T-helper 2 cell treated with Interferon-gamma antibody and Interleukin-4, amounts not matched to agents 5 μg/mL and 100 μg/mL, for 36 hours (primary cell): ENCODE results near the gene RRAS.

Experiments used
- DNase-seq: peaks from one replicate; pipeline ENCODE4 v3.0.0; 2021; ENCODE audit warnings: low spot score
- H3K27ac Mint-ChIP-seq: one replicate; pipeline ENCODE4 v1.8.0; 2021; ENCODE audit warnings: mild to moderate bottlenecking, mixed read lengths
- H3K27me3 Mint-ChIP-seq: one replicate; pipeline ENCODE4 v1.8.0; 2021; ENCODE audit warnings: low read depth, mixed read lengths
- H3K36me3 Mint-ChIP-seq: one replicate; pipeline ENCODE4 v1.8.0; 2021; ENCODE audit warnings: low read depth, mixed read lengths
- H3K4me1 Mint-ChIP-seq: one replicate; pipeline ENCODE4 v1.8.0; 2021; ENCODE audit warnings: low read depth, mixed read lengths
- H3K4me3 Mint-ChIP-seq: one replicate; pipeline ENCODE4 v1.8.0; 2022; ENCODE audit warnings: mild to moderate bottlenecking, moderate library complexity, mixed read lengths
- H3K9me3 Mint-ChIP-seq: one replicate; pipeline ENCODE4 v1.8.0; 2021; ENCODE audit warnings: mixed read lengths

The RRAS gene

DNA sequence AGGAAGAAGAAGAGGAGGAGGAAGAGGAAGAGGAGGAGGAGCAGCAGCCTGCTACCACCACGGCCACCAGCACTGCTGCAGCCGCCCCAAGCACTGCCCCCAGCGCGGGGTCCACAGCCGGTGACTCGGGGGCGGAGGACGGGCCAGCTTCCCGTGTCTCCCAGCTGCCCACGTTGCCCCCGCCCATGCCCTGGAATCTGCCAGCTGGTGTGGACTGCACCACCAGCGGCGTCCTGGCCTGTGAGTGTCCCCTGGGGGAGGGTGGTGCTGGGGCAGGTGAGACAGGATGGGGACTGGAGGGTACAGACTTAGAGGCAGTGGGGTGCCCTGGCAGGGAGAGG, 13.5 kb upstream of the RRAS start:
- peaks cover 3% of the 10 kb centered on the region for H3K4me1 Mint-ChIP-seq
- no peak for DNase-seq
- peaks cover 40% of the 10 kb centered on the region for H3K36me3 Mint-ChIP-seq
- no peaks in the 10 kb centered on the region for H3K9me3 Mint-ChIP-seq
- no peak overlapping the region for H3K27ac Mint-ChIP-seq
- no peaks in the 10 kb centered on the region for H3K27me3 Mint-ChIP-seq
- no peak overlapping the region for H3K4me3 Mint-ChIP-seq

DNA sequence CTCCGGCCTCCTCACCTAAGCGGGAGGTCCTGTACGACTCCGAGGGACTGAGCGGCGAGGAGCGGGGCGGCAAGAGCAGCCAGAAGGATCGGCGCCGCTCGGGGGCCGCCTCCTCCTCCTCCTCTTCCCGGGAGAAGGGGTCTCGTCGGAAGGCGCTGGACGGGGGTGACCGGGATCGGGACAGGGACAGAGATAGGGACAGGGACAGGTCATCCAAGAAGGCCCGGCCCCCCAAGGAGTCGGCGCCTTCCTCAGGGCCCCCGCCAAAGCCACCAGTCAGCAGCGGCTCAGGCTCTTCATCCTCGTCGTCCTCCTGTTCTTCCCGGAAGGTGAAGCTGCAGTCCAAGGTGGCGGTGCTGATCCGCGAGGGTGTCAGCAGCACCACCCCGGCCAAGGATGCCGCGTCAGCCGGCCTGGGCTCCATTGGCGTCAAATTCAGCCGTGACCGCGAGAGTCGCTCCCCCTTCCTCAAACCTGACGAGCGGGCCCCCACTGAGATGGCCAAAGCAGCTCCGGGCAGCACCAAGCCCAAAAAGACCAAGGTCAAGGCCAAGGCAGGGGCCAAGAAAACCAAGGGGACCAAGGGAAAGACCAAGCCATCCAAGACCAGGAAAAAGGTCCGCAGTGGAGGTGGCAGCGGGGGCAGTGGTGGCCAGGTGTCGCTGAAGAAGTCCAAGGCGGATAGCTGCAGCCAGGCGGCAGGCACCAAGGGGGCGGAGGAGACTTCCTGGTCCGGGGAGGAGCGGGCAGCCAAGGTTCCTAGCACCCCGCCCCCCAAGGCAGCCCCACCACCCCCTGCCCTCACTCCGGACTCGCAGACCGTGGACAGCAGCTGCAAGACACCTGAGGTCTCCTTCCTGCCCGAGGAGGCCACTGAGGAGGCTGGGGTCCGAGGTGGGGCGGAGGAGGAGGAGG, 12.9 kb upstream of the RRAS start:
- Mint-ChIP-seq H3K36me3 (peaks cover 40% of the 10 kb centered on the region), H3K4me3 (no peak overlapping the region), H3K27ac (no peak overlapping the region), H3K9me3 (no peaks in the 10 kb centered on the region), H3K27me3 (no peaks in the 10 kb centered on the region), H3K4me1 (peaks cover 3% of the 10 kb centered on the region)
- DNase-seq, result no peak

DNA sequence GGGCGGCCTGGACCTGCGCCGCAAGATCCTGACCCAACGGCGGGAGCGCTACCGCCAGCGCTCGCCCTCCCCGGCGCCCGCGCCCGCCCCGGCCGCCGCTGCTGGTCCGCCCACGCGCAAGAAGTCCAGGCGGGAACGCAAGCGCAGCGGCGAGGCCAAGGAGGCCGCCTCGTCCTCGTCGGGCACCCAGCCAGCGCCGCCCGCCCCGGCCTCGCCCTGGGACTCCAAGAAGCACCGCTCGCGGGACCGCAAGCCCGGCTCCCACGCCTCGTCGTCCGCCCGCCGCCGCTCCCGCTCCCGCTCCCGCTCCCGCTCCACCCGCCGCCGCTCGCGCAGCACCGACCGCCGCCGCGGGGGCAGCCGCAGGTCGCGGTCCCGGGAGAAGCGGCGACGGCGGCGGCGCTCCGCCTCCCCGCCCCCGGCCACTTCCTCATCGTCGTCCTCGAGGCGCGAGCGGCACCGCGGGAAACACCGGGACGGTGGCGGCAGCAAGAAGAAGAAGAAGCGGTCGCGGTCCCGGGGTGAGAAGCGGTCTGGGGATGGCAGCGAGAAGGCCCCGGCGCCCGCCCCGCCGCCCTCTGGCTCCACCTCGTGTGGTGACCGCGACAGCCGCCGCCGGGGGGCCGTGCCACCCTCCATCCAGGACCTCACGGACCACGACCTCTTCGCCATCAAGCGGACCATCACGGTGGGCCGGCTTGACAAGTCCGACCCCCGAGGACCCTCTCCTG, 12.0 kb upstream of the RRAS start:
- Mint-ChIP-seq H3K4me1 (peaks cover 3% of the 10 kb centered on the region), H3K27ac (no peak overlapping the region), H3K36me3 (peaks cover 36% of the 10 kb centered on the region), H3K4me3 (no peak overlapping the region), H3K9me3 (no peaks in the 10 kb centered on the region), H3K27me3 (no peaks in the 10 kb centered on the region)
- DNase-seq, result no peak

DNA sequence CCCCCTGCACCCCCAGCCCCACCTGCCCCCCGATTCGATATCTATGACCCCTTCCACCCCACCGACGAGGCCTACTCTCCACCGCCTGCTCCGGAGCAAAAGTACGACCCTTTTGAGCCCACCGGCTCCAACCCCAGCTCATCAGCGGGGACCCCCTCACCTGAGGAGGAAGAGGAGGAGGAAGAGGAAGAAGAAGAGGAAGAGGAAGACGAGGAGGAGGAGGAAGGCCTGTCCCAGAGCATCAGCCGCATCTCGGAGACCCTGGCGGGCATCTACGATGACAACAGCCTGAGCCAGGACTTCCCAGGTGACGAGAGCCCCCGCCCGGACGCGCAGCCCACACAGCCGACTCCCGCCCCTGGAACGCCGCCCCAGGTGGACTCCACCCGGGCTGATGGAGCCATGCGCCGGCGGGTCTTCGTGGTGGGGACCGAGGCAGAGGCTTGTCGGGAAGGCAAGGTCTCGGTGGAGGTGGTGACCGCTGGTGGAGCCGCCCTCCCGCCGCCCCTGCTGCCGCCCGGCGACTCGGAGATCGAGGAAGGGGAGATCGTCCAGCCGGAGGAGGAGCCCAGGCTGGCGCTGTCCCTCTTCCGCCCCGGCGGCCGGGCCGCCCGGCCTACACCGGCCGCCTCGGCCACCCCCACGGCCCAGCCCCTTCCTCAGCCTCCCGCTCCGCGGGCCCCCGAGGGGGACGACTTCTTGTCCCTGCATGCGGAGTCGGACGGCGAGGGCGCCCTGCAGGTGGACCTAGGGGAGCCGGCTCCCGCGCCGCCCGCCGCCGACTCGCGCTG, 11.3 kb upstream of the RRAS start:
- DNase-seq, result no peak
- Mint-ChIP-seq H3K9me3 (no peaks in the 10 kb centered on the region), H3K27ac (no peak overlapping the region), H3K4me3 (no peak overlapping the region), H3K27me3 (no peaks in the 10 kb centered on the region), H3K36me3 (peaks cover 34% of the 10 kb centered on the region), H3K4me1 (peaks cover 3% of the 10 kb centered on the region)

DNA sequence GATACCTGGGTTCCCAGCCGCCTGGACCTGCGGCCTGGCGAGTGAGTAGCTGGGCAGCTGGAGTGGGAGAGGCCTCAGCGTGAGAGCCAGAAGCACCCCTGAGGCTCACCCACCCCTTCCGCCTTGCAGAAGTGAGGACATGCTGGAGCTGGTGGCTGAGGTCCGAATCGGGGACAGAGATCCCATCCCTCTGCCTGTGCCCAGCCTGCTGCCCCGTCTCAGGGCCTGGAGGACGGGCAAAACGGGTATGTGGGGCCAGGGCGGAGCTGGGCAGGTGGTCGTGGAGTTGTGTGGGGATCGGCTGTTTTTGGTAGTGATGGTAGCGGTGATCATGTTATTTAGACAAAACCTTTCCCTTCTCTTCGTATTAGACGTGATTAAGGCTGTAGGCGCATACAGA, 6.6 kb upstream of the RRAS start:
- no peak overlapping the region for H3K27ac Mint-ChIP-seq
- no peaks in the 10 kb centered on the region for H3K27me3 Mint-ChIP-seq
- H3K4me1 Mint-ChIP-seq, result peaks cover 20% of the 10 kb centered on the region
- DNase-seq, result no peak
- peaks cover 24% of the 10 kb centered on the region for H3K36me3 Mint-ChIP-seq
- H3K9me3 Mint-ChIP-seq, result no peaks in the 10 kb centered on the region
- H3K4me3 Mint-ChIP-seq, result no peak overlapping the region

DNA sequence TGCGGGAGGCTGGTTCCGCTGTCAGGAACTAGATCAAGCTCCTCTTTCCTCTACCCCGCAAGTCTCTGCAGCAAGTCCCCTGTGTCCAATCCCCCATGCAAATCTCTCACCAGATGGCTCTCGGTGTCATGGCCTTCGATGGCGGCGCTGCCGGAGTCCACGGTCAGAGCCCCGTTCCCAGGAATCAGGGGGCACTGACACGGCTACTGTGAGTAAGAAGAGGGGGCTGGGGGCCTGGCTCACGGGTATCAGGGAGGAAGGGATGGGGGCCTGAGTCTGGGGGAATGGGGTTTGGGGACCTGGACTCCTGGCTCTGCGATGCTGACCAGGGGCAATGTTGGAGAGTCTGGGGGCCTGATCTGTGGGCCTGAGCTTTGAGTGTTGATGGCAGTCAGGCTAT, 6.1 kb upstream of the RRAS start:
- DNase-seq, result no peak
- Mint-ChIP-seq H3K4me1 (peaks cover 21% of the 10 kb centered on the region), H3K27ac (no peak overlapping the region), H3K36me3 (peaks cover 24% of the 10 kb centered on the region), H3K27me3 (no peaks in the 10 kb centered on the region), H3K9me3 (no peaks in the 10 kb centered on the region), H3K4me3 (no peak overlapping the region)

DNA sequence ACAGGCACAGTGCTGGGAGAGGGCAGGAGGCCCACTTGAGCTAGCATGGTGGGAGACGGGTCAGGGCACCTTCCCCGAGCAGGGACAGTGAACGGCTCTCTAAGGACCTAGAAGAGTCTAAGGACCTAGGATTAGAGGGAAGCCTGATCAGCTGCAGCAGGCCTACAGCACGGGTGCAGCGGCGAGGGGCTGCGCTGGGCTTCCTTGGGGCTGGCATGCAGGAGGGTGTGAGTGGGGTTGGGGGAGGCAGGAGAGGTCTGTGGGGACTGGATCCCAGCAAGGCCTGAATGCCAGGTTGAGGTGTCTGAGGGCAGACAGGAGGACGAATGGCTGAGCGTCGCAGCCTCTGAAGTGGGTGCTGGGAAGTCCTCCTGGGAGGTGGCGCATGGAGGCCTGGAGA, 5.6 kb upstream of the RRAS start:
- Mint-ChIP-seq H3K9me3 (no peaks in the 10 kb centered on the region), H3K36me3 (peaks cover 23% of the 10 kb centered on the region), H3K4me1 (peaks cover 25% of the 10 kb centered on the region)

DNA sequence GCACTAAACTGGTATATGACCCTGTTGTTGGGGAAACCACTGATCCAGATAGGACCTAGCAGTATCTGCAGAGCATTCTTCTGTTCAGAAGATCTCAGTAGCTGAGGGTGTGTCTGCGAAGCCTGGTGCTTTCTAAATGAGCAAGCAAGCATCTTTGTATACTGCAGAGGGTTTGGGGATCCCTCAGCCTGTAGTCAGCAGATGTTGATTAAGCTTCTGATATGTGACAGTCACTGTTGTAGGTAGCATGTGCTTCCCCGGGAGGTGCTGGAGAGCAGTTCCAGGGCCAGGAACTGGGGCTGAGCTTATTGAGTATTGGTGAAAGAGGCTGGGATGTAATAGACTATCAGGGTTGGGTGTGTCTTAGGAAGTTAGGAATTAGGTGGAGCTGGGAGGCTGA, 3.5 kb upstream of the RRAS start:
- peak overlapping the region; percentile 96 for H3K4me3 Mint-ChIP-seq

More for the DNA sequence above, 5.6 kb upstream of the RRAS start:
- no peak for DNase-seq
- Mint-ChIP-seq H3K4me3 (no peak overlapping the region), H3K27me3 (no peaks in the 10 kb centered on the region), H3K27ac (no peak overlapping the region)

DNA sequence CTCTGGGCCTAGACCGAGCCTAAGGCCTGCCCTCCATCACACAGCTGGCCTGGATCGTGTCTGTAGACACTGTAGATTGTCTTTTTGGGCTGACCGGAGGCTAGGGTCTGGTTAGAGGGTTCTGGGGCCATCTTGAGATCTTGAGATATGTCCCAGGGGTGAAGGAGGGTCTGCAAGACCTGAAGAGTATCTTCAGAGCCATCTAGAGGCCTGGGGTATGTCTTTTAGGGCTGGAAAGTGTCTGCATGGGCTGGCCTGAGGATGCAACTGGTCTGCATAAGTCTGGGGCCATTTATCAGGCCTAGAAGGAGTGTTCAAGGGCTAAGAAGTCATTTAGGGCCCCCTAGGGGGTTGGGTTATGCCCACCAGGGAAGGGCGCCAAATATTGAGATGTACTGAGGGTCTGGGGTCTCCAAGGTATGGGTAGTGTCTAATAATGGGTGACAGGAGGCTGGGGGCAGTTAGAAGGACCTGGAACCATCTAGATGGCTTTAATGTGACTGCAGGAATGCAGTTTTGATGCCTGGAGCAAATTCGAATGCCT, 2.6 kb upstream of the RRAS start:
- Mint-ChIP-seq H3K36me3 (peaks cover 15% of the 10 kb centered on the region), H3K4me3 (peak overlapping the region; percentile 96), H3K9me3 (no peaks in the 10 kb centered on the region), H3K27ac (peak overlapping the region; percentile 84), H3K27me3 (peaks cover 5% of the 10 kb centered on the region), H3K4me1 (peaks cover 41% of the 10 kb centered on the region)
- DNase-seq, result no peak

More for the DNA sequence above, 3.5 kb upstream of the RRAS start:
- Mint-ChIP-seq H3K27ac (peak overlapping the region; percentile 84), H3K9me3 (no peaks in the 10 kb centered on the region), H3K36me3 (peaks cover 15% of the 10 kb centered on the region), H3K27me3 (peaks cover 2% of the 10 kb centered on the region), H3K4me1 (peaks cover 35% of the 10 kb centered on the region)
- peak; percentile 41 for DNase-seq

DNA sequence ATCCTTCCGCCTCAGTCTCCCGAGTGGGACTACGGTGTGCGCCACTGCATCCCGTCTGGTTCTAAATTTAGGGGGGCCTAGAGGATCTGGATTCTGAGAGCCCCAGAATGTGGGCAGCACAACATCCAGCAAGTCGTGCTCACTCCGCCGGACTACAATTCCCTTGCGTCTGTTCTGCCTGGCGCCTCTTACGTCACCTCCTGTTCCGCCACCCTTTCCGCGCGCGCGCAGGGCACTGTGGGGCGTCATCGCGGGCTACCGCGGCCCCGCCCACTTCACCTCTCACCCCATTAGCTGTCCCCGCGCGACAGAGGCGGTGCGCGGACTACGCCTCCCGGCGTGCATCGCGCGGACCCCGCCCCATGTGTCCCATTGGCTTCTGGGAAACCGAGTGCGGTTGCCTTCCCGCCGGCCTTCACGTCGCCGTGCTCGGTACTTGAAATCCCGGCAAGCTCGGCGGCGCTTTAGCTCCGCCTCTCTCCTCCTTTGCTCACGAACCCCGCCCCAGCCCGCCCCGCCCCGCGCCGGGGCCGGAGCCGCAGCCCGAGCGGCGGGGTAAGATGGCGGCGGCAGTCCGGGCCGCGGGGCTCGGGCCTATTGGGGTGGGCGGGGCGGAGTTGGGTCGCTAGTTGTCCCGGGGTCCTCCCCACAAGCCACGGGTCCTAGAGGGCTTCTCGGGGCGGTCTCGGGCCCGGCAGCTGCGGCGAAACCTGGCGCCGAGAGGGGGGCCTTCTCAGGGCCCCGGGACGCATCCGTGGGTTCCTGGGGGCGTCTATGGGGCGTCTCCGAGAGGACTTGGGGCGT, 1.9 kb upstream of the RRAS start, which contains the start of gene SCAF1:
SCAF1 (plus strand) TSS at position 522 of the 804 bp plus-strand sequence. CDS start 2,818 bp downstream, outside the sequence.
- peak within 1 kb of the TSS; percentile 97 for H3K27ac Mint-ChIP-seq
- H3K4me1 Mint-ChIP-seq, result peaks cover 41% of the 10 kb centered on the region
- peak within 1 kb of the TSS; percentile 96 for H3K4me3 Mint-ChIP-seq
- H3K27me3 Mint-ChIP-seq, result peaks cover 5% of the 10 kb centered on the region
- H3K9me3 Mint-ChIP-seq, result no peaks in the 10 kb centered on the region
- DNase-seq, result peak; percentile 100
- peaks cover 12% of the 10 kb centered on the region for H3K36me3 Mint-ChIP-seq

DNA sequence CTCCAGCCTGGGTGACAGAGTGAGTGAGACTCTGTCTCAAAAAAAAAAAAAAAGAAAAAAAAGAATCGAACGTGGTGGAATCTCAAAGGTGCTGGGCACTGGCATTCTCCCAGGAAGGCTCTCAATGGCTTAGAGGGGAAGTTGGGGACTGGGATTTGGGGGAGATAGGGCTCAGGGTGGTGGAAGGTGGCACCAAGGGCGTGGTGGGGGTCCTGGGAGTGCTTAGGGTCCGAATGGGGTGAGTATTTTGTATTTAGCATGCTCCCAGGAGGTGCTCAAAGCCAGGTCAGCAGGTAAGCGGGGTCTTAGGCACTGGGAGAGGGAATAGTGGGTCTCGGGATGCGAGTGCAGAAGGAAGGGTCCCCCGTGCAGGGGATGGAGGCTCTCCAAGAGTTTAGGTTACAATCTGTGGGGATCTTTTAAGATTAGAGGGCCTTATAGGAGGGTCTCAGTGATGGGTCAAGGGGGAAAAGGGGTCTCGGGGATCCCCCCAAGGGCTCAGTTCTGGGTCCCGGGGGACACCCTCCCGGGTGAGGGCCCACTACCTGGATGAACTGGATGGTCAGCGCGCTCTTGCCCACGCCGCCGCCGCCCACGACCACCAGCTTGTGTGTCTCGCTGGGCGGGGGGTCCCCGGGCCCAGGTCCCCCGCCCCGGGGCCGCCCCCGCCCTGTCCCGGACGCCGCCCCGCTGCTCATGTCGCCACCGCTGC, 386 bp downstream of the RRAS start:
- H3K9me3 Mint-ChIP-seq, result no peaks in the 10 kb centered on the region
- no peak for DNase-seq
- peaks cover 41% of the 10 kb centered on the region for H3K4me1 Mint-ChIP-seq
- H3K27ac Mint-ChIP-seq, result peak overlapping the region; percentile 73
- H3K4me3 Mint-ChIP-seq, result peak overlapping the region; percentile 96
- peaks cover 2% of the 10 kb centered on the region for H3K36me3 Mint-ChIP-seq
- H3K27me3 Mint-ChIP-seq, result peaks cover 5% of the 10 kb centered on the region

DNA sequence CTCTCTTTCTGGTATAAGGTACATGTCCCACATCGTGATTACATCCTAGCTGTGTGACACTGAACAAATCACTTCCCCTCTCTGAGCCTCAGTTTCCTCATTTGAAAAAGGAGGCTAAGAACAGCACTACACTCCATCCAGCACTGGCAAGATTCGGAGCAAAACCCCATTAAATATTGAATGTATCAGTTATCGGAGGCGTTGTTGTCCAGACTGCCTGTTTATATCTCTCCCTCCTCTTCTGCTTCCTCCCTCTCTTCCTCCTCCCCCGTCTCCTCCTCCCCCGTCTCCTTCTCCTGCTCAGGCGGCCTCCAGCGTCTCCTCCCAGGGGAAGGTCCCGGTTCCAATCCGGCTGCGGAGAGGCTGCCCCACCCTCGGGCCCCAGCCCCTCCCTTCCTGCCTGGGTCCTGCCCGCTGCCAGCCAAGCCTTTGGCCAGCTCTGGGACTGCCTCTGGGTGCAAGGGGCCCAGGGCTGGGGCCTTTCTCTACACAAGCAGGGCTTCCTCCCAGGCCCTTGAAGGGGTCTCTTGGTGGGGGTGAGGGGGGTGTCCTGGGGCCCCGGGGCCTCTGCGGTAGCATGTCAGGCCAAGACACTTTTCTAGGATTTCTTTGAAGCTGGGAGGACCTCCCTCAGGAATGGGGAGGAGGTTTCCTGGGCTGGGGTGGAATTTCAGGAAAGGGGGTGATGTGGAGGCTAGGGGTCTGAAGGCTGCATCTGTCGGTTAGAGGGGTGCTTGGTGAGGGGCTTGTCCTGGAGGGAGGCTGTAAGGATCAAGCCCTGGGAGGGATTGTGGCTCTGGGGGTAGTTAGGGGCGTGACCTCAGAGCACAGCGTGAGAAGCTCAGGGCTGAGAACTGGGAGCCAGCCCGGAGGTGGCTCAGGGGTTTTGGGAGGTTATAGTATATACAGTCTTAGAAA, 1.9 kb downstream of the RRAS start:
- Mint-ChIP-seq H3K36me3 (no peaks in the 10 kb centered on the region), H3K27me3 (peaks cover 5% of the 10 kb centered on the region), H3K9me3 (no peaks in the 10 kb centered on the region), H3K27ac (no peak overlapping the region), H3K4me1 (peaks cover 31% of the 10 kb centered on the region), H3K4me3 (peak overlapping the region; percentile 80)
- no peak for DNase-seq
